Stimulated activated CD4-positive, alpha-beta T cell treated with anti-CD3 and anti-CD28 coated beads, TNF-alpha, amount 100 ng/mL, for 4 hours (primary cell): ENCODE results near the gene ZBTB5.
"Not testable (repeated sequence)": the region's sequence is repeated elsewhere in the genome, so short reads cannot be mapped to it uniquely, and the experiment has no call there.

ENCODE experiments used
- DNase-seq, 3 experiments: peaks; one replicate each; pipeline ENCODE4 v3.0.0-alpha.2; 2020; ENCODE audit warnings: low read depth in 3 of 3

The ZBTB5 gene, protein sequence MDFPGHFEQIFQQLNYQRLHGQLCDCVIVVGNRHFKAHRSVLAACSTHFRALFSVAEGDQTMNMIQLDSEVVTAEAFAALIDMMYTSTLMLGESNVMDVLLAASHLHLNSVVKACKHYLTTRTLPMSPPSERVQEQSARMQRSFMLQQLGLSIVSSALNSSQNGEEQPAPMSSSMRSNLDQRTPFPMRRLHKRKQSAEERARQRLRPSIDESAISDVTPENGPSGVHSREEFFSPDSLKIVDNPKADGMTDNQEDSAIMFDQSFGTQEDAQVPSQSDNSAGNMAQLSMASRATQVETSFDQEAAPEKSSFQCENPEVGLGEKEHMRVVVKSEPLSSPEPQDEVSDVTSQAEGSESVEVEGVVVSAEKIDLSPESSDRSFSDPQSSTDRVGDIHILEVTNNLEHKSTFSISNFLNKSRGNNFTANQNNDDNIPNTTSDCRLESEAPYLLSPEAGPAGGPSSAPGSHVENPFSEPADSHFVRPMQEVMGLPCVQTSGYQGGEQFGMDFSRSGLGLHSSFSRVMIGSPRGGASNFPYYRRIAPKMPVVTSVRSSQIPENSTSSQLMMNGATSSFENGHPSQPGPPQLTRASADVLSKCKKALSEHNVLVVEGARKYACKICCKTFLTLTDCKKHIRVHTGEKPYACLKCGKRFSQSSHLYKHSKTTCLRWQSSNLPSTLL

DNA sequence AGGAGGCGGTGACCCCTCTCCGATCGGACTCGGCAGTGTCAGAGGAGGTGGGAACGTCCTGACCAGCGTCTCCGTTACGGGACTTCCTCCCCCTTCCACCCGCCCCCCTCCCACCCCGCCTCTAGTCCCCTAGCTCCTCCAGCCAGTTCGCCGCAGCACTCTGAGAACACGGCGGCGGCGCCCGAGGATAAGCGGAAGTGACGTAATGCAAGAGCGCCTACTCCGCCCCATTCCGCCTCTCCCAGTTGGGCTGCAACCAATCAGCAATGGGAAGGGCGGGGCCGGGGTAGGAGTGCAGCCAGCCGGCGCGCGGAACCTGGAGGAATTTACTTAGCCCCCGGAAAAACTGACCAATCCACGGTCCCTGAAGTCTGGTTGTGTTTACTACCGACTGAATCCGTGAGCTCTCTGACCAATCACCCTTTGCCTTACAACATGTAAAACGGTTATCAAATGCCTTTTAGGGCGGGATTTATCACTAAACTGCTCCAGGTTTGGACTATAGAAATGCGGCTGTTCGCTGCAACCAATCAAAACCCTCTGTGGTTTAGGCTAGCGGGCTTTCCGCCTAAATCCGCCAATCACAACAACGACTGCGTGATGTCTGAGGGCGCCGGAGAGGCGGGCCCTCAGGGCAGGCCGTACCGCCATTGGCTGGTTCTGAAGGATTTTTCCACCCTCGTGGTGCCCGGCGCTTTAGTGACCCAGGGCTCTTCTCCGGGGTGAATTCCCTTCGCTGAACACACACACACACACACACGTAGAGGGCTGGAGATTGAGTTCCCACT is at the start of gene ZBTB5:
Gene ZBTB5, minus strand, starts transcription at position 202 of the 788 bp plus-strand sequence. CDS start 22,899 bp downstream, outside the sequence.
- peak; percentile 95 to 98 (median 97) for DNase-seq

DNA sequence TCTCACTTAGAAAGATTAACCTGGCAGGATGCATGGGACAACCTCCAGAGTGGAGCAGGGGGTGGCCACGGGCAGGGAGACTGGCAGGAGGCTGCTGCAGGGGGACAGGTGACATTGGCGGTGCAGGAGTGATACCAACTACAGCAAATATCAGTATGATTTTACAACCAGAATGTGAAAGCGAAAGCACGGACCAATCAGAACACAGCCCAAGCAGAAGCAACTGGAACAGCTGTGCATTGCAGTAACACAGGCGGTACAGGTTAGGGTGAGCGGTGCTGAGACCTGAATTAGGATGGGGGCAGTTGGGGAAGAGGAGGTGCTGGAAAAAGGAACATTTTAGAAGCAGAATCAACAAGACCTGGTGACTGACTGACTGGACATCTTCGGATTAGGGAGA is 49.7 kb upstream of the ZBTB5 start:
- no peak for DNase-seq

DNA sequence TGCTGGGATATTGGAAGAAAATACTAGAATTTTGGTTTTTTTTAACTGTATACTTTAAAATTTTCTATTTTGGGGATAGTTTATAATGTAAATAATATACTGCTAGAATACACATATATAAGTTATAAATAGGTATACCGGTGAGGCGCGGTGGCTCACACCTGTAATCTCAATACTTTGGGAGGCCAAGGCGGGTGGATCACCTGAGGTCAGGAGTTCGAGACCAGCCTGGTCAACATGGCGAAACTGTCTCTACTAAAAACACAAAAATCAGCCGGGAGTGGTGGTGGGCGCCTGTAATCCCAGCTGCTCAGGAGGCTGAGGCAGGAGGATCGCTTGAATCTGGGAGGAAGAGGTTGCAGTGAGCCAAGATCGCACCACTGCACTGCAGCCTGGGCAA is 49.2 kb upstream of the ZBTB5 start:
- DNase-seq, result not testable (repeated sequence)

DNA sequence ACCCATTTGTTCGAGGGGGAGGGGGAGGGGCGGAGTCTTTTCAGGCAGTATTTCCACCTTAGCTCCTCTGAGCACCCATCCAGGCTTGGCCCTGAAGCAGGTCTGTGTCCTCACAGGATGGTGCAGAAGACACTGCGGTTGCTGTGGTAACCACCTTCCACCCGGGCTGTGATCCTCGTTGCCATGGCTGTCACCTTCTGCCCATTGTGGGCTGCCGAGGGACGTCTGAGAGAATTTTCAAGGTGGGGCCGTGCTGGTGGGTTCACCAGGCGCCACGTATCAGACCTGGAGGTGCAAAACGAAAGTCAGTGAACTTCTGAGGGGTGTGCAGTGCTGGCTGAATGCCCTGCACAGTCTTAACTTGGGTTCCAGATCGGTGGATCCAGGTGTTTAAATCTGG is 47.2 kb upstream of the ZBTB5 start:
- no peak for DNase-seq

DNA sequence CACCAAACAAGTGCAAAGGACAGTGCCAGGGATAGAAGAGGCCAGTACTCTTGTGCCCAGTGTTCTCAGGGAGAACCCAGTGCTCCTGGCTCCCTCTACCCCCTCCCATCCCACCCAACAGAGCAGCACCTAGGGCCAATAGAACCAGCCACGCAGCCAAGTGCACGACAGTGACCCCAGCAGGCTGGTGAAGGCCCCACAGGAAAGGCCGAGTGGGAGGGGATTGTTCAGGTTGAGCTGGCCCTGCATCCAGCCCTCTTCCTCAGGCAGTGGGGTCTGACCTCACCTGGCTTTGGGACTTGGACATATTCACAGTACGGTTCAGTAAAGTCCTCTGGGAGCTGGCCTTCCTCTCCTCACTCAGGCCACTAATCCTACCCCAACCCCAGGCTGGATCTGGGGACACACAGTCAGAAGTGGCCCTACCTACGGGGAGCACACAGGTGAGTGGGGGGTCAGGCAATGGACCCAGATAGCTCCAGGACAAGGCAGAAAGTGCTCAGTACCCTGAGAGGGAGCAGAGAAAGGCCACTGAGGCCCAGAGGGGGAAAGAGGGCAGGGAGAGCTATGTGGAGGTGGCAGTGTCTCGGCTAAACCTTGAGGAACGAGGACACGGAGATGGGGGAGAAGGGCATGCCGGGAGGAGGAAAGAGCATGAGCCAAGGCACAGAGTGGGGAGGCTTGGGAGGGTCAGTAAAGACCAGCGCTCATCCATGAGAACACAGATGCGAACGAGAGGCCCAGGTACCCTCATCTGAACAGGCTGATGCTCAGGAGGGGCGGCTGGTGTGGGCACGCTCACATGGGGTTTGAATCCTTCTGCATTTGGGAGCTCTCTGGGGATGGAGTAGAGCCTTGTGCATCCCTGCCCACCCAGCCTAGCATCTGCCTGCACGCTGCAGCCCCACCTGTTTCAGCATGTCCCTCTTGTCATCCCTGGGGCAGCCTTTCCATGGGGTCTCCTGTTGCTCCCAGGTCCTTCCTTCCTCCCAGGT is 46.1 kb upstream of the ZBTB5 start:
- no peak for DNase-seq

DNA sequence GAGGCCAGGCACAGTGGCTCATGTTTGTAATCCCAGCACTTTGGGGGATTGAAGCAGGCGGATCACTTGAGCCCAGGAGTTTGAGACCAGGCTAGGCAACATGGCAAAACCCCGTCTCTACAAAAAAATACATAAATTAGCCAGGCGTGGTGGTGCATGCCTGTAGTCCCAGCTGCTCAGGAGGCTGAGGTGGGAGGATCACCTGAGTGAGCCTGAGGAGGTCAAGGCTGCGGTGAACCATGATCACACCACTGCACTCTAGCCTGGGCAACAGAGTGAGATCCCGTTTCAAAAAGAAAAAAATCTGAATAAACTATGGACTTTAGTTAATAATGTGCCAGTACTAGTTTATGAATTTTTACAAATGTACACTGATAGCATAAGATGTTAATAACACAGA is 44.8 kb upstream of the ZBTB5 start:
- DNase-seq, result not testable (repeated sequence)

DNA sequence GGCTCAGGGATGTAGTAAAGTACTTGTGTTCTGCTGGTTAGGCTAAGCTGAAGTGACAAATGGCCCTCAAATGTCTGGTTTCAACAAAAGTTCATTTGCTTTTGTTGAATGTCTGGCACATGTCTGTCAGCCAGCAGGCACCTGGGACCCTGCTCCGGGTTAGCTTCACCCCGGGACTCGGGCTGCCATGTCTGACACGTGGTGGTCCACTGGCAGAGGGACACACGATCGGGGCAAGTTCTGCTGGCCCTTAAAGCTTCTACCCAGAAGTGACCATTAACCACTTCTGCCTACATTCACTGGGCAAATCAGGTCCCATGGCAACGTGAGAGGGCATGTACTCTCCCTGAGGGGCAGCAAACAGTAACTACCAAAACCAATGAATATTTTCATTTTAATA is 44.3 kb upstream of the ZBTB5 start:
- no peak for DNase-seq

DNA sequence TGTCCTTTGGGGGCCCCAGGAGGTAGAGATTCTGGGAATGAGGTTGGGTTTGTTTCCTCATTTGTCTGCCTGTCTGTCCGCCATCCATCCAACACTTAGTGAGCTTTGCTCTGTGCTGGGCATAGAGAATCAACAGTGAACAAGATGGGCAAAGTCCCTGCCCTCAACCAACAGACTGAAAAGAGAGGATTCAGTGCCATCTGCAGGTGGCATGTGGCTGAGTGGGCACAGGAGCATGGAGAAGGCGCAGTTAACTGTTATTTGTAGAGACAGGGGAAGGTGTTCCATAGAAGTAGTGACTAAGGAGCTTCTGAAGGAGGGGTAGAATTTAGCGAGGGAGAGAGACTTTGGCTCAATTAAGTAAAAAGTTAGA is 43.6 kb upstream of the ZBTB5 start:
- no peak for DNase-seq

DNA sequence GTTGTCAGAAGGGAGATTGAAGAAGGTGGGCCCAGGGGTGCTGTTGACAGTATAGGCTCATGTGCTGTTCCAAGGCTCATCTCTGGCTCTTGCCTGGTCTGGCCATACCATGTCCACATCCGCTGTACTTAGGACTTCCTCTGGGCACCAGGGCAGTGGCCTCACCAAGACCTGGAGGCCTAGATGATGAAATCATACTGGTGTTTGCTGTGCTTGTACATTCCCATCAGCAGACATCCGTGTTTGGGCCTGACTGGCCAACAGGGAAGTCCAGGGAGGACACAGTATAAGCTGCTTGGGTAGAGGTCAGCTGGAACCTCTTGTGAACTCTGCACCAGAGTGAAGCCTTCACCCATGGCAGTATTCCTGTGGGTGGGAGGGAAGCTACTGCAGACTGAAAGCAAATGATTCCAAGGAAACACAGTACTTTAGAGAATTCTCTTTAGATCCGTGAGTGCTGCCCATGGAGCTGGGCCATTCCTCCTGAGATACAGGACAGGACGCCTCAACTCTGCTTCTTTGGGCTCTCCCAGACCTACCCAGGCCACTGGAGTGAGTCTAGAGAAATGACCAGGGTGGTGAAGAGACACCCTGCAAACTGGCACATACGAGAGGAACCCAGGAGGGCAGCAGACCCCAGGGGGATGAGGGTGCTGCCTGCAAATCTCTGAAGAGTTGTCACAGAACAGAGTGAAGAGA is 43.0 kb upstream of the ZBTB5 start:
- no peak for DNase-seq

DNA sequence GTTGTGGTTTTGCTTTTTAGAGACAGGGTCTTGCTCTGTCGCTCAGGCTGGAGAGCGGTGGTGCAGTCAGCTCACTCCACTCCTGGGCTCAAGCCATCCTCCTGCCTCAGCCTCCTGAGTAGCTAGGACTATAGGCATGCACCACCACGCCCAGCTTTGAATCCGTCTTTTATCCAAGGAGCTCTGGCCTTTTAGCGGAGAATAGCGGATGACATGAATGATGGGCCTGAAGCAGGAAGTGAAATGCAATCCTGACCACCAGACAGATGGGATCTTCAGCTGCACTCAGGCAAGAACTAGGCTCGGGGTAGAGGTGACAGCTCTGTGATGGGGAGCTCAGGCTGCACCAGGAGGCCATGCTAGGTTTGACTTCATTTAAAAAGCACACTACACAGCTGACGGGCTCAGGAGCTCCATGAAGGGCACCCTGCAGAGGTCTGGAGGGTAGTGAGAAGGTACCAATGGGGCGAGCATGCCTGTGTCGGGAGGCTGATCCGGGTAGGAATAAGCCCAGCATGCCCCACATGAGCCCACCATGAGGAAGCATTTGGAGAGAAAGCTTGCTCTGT is 42.4 kb upstream of the ZBTB5 start:
- no peak for DNase-seq

DNA sequence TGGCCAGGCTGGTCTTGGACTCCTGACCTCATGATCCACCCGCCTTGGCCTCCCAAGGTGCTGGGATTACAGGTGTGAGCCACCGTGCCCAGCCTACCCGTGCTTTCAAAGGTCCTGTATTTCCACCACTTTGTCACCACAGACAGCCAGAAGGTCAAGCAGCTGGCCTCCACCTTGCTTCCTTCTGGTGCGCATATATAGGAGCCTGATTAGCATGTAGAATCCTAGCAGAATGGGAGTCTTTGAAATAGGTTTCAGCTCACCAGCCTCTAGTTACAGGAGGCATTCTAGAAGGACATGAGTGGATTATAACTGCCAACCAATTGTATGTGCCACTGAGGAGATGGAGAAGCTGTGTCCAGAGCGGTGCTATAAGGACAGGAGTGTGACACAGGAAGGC is 39.4 kb upstream of the ZBTB5 start:
- DNase-seq, result no peak

DNA sequence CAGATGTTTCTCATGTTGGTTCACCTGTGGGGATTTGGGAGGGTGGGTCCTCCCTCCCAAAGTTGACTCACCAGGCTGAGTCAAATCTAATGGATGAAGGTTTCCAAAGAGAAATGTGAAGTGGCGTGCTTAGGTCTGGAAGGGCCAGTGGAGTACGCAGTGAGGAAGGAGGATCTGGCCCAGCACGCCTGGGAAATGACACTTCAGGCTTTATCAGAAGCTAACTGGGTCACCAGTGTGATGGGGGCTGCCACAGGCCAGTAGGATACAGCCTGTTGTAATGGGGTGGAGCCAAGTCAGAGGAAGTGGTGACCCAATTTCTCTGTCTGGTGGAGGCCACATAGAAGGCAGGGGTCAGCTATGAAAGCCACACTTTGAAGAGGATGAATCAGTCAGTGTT is 38.5 kb upstream of the ZBTB5 start:
- DNase-seq, result no peak

DNA sequence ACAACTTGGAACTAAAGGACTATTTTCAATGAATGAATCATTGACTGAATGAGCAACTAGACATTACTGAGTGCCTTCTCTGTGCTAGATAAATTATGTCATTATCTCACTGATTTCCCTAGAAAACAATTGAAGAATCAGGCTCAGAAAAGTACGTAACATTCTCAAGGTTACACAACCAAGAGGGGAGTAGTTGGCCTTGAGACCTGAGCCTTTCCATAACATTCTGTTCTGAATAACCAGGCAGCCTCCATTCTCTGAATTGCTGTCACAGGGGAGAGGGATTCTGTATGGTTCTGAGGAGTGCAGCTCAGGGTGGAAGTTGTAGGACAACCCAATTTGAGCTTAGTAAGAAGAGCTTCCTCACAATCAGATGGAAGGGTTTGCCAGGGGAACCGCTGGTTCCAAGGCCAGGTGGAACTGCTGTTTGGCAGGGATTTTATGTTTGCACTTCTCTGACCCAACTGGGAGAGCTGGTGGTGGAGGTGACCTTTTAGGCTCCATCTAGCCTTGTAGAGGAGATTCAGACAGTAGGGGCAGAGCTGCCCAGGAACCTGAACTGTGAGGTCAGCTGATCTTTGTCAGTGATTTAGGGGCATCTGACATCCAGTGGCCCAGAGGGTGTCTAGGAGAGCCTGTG is 36.8 kb upstream of the ZBTB5 start:
- no peak for DNase-seq

DNA sequence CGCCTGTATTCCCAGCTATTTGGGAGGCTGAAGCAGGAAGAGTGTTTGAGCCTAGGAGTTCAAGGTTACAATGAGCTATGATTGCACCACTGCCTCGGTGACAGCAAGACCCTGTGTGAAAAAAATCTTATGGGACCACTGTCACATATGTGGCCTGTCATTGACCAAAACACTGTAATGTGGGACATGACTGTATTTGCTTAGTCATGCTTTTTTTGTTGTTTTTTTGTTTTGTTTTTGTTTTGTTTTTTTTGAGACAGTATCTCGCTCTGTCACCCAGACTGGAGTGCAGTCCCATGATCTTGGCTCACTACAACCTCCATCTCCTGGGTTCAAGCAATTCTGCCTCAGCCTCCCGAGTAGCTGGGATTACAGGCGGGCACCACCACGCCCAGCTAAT is 34.0 kb upstream of the ZBTB5 start:
- no peak for DNase-seq

DNA sequence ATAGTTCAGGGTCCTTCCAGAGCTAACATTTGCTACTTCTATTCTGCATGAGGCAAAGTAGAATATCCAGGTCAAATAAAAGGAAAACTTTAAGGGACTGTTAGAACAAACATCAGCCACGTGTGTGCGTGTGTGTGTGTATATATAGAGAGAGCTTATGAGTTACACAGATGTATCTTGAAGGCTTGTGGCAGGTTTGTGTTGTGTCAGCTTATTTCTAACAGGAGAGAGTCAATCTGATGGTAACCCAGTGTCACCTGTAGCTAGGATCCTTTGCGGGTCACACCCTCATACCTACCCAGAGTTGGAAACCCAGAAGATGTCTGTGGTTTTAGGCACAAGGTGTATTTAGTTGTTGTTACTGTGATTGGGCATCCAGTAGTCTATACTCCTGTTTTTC is 33.2 kb upstream of the ZBTB5 start:
- DNase-seq, result no peak

DNA sequence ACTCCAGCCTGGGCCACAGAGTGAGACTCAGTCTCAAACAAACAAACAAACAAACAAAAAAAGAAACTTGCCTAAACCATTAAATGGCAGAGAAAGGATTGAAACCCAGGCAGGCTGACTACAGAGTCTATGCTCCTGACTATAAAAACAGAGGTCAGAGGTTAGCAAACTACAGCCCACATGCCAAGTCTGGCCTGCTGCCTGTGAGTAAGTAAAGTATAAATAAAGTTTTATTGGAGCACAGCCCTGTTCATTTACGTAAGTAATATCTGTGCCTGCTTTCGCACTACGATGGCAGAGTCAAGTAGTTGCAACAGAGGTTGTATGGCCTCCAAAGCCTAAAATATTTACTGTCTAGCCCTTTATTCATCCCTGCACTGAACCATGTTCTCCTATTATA is 32.1 kb upstream of the ZBTB5 start:
- no peak for DNase-seq

DNA sequence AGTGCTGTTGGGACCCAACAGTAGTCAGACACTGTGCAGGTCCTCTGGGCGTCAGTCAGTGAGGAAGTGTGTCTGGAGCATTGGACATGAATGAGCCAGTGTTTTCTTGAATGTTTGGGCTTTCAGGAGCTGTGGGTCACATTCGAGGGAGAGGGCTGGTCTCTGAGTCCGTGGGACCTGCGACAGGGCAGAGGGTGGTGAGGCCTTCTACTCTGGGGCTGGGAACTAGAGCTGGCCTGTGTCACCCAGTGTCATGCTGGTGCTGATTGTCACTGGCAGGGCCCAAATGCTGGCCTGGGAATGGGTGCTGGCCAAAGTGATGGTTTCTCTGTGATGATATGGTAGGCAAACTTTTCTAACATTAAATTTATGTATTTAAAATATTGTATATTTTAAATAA is 30.8 kb upstream of the ZBTB5 start:
- DNase-seq, result no peak

DNA sequence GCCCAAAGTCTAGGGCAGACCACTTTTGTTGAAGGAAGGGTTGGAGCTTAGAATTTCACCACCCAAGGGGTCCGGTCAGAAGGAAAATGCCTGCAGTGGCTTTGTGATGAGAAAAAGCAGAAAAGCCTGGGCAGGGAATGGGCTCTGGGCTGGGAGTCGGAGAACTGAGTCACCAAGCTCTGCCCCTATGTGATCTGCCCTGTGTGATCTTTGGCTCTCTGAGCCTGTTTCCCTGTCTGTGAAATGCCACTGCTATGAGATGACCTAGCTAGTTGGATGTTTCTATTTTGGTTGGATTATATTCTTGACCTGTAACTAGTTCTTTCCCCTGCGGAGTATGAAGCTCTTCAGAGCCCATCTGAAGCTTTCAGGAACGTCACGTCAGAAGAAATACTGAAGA is 30.3 kb upstream of the ZBTB5 start:
- no peak for DNase-seq

DNA sequence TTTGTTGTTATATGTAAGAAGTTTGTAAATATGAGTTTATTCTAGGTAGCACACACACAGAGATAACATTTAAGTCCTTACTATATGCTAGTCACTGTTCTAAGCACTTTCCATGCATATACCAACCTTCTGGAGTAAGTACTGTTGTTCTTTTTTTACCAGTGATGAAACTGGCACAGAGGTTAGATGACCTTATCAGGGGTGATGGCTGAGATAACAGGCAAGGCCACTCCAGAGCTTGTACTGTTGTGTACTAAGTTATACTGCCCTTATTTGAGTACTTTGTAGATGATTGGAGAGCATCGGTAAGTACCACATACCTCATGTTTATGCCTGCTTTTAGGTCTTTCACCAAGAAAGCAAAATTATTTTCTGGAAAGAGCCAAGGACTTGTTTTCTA is 26.7 kb upstream of the ZBTB5 start:
- no peak for DNase-seq
